Measurements from ENCODE around the gene RAB5IF. TPM values are rescaled to one million over a fixed set of nuclear protein-coding genes. Genes with fewer than 3 reads are reported as not detected.
"Not testable (repeated sequence)": the region's sequence is repeated elsewhere in the genome, so short reads cannot be mapped to it uniquely, and the experiment has no call there.

RAB5IF gene, protein sequence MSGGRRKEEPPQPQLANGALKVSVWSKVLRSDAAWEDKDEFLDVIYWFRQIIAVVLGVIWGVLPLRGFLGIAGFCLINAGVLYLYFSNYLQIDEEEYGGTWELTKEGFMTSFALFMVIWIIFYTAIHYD
- 88.5 and 137 TPM in 2 replicates for total RNA-seq

DNA sequence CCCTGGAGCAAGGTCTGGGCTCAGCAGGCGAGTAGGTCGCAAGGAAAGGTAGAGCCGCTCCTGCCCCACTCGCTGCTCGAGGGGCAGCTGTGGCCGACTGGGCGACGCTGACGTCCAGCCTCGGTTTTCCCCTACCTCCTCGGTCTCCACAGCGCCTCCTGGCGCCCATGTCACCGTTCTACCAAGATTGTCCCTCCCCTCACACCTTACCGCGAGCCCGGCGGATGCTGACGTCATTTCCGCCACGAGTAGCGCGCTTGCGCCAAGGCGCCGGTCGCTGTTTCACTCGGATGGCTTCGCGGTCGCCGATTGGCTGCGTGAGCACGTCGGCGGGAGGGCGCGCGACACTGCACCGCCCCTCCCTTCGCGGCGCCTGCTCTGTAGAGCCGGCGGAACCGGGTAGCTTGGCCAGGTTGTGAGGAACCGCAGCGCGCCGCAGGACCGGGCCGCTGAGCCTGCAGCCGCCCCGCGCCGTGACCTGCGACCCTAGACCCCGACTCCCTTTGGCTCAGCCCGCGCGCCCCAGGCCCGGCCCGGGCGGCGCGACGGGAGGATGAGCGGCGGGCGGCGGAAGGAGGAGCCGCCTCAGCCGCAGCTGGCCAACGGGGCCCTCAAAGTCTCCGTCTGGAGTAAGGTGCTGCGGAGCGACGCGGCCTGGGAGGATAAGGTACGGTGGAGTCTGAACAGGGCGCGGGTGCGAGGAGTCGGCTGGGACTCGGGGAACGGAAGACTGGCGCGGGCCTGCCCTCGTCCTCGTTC is at the start of gene RAB5IF:
TSS of gene RAB5IF (plus strand) at position 381 of the 759 bp plus-strand sequence. CDS start at position 554, 173 bp downstream.
- peak; percentile 94 for DNase-seq (ENCODE audit: low read depth, low spot score)

DNA sequence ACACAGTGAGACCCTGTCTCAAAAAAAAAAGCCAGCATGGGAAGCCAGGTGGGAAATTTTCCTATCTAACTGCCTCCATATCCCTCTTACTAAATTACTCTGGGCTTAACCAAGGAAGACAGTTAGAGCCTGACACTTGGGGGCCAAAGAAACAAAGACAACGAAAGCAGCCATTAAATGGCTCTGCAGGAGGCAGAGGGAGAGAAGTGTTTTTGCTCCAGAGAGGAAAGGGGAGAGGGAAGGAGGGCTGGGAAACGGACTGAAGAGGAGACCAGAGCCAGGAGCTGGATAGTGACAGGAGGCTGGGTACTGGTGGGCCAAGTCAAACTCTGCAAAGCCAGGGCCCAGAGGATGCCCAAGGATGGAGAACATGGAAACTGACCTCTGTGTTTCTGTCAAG is 42.9 kb upstream of the RAB5IF start:
- DNase-seq (ENCODE audit: low read depth, low spot score) = no peak

DNA sequence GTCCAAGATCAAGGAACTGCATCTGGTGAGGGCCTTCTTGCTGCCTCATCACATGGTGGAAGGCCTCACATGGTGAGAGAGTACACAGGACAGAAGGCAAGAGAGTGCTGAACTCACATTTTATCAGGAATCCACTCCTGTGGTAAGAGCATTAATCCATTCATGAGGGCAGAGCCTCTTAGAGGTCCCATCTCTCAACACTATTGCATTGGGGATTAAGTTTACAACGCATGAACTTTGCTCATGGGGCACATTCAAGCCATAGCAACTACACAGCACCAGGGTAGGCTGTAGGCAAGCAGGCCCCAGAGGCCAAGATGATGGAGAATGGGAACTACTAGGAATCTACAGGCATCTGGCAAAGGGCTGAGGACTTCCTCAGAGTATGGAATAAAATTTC is 42.2 kb upstream of the RAB5IF start:
- no peak for DNase-seq (ENCODE audit: low read depth, low spot score)

DNA sequence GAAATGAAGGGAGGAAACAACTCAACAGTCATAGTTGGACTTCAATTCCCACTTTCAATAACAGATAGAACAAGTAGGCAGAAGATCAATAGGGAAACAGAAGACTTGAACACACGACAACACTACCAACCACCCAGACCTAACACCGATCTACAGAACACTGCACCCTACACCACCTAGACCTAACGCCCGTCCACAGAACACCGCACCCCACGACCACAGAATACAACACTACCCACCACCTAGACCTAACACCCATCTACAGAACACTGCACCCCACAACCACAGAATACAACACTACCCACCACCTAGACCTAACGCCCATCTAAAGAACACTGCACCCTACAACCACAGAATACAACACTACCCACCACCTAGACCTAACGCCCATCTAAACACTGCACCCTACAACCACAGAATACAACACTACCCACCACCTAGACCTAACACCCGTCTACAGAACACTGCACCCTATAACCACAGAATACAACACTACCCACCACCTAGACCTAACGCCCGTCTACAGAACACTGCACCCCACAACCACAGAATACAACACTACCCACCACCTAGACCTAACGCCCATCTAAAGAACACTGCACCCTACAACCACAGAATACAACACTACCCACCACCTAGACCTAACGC is 41.4 kb upstream of the RAB5IF start:
- not testable (repeated sequence) for DNase-seq (ENCODE audit: low read depth, low spot score)

DNA sequence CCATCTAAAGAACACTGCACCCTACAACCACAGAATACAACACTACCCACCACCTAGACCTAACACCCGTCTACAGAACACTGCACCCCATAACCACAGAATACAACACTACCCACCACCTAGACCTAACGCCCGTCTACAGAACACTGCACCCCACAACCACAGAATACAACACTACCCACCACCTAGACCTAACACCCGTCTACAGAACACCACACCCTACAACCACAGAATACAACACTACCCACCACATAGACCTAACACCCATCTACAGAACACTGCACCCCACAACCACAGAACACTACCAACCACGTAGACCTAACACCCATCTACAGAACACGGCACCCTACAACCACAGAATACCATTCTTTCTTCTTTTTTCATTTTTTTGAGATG is 40.9 kb upstream of the RAB5IF start:
- not testable (repeated sequence) for DNase-seq (ENCODE audit: low read depth, low spot score)

DNA sequence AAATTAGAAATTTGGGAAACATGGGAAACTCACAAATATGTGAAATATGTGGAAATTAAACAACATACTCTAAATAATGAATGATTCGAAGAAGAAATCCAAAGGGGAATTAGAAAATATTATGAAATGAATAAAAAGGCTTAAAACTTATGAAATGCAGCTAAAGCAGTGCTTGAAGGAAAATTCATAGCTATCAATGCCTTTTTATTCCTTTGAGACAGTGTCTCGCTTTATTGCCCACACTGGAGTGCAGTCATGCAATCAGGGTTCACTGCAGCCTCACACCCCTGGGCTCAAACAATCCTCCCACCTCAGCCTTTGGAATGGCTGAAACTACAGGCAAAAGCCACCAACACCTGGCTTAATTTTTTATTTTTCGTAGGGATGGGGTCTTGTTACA is 40.1 kb upstream of the RAB5IF start:
- DNase-seq (ENCODE audit: low read depth, low spot score) = no peak

DNA sequence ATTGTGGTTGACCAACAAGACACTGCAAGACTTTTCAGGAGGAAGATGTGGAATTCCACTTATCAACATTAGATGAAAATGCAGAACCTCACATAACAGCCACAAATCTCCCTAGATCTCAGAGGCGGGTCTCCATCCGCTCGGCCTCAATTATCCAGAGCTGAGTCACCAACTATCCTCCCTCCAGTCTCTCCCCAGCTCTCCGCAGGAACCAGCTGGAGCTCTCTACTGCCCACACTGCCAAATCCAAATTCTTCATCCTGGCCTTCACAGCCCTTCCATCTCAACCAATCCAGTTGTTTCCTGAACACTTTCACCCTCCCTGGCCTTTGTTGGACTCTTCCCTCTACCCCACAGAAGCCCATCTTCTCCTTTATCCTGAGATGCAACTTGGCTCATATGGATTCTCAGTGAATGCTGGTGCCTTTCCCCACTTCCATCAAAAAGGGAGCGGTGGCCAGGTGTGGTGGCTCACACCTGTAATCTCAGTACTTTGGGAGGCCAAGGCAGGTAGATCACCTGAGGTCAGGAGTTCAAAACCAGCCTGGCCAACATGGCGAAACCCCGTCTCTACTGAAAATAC is 35.6 kb upstream of the RAB5IF start:
- DNase-seq (ENCODE audit: low read depth, low spot score) = no peak

DNA sequence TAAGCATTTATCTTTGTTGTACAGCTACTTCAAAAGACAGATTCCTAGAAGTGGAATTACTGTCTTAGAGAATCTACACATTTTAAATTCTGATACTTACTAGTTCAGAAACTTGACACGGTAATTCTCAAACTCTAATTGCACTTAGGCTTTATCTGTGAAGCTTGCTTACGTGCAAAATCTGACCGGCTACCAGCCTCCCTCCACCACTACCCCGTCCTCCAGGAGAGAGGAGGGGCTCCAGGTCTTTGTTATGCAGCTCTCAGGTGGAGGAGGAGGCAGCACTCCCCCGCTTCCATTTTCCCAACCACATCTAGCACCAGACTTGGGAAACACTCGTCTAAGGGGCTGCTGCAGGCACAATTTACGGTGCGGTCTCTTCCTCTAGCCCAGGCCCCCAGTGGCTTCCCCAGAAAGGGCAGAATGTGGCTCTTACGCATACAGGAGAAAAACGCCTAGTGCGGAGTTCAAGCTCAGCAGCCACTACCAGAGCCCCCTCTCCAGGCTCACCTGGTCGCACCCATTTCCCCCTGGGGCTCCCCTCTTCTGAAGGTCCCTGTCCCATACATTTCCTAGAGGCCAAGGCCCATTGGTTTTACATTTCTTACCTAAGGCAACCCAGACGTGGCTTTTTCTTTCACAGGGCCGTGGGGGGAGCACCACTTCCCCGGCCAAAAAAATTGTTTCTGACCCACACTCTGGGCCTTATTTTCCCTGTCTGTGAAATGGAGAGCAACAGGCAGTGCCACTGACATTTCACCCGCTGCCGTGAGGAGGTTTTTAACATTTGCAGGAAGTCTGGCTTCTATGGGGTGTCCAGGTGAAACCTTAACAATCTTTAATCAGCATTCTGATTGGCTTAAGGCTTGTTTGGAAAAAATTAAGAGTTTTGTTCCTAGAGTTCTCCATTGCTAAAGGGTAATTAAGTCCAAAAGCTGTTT is 33.7 kb upstream of the RAB5IF start:
- DNase-seq (ENCODE audit: low read depth, low spot score) = no peak

DNA sequence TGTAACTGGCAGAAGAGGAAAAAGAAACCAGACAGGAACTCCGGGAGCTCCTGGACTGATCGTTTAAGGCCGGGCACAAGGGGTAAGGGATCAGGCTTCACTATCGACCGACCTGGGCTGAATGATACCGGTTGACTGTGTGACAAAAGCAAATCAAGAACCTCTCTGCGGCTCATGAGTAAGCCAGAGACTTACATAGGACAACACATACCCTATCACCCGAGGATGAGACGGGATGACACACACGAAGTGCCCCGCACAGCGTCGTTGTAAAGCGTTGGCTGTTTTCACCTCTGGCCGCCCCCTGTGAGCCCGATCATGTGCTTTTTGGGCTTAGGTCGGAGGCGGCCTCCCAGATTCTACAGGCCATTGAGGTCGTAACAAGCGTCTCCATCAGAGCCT is 32.9 kb upstream of the RAB5IF start:
- no peak for DNase-seq (ENCODE audit: low read depth, low spot score)

DNA sequence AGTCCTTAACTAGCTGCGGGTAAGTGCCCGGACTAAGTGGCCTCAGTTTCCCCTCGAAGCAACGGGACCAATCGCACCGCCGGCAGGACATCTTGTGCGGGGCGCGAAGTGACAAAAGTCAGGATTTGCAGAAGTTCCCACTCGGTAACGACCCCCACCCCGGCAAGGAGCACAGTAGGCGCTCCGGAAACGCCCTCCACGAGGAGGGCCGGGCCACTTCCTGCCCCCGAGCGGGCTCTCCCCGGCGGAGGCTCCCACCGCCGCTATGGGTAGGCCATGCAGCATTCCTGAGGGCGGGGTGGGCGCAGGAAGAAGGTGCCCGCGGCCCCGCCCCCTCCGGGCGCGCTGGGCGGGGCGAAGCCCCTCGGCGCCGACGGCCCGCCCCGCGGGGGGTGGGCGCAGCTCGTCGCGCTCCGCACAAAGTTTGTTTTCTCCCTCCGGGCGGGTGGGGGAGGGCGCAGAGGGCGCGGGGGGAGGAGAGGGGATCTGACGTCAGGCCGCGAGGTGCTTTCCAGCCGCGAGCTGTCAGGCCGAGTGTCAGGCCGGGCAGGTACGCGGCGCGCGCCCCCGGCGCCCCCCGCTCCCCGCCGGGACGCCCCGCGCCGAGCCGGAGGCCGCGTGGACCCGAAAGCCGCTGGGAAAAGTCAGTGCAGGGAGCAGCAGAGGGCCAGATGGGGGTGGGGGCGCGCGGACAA is 32.3 kb upstream of the RAB5IF start, which contains the start of gene TGIF2:
TSS of gene TGIF2 (plus strand) at position 495 of the 695 bp plus-strand sequence. CDS start 5,178 bp downstream, outside the sequence.
- DNase-seq (ENCODE audit: low read depth, low spot score) = peak; percentile 50

DNA sequence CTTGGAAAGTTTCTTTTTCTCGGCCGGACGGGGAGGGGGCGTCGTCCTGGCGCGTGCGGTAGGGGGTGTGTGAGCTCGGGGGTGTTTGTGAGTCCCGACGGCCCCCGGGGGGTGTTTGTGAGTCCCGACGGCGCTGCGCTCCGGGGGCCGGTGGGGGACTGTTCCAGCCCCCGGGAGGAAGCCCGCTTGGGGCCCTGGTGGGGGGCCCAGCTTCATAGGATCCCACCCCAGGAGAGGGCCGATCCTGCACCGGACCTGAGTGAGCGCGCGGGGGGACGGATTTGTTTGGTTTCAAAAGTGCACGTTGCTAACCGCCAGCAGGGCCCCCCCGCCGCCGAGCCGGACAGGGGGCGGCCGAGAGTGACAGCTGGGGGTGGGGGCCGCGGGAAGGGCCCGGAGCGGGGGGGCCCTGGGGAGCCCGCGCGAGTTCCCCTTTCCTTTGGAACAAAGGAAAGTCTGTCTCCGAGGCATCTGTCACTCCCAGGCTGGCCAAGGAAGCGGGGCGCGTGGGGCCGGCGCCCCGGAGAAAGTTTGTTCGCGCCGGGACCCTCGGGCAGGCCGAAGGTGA is 31.7 kb upstream of the RAB5IF start:
- DNase-seq (ENCODE audit: low read depth, low spot score) = no peak

DNA sequence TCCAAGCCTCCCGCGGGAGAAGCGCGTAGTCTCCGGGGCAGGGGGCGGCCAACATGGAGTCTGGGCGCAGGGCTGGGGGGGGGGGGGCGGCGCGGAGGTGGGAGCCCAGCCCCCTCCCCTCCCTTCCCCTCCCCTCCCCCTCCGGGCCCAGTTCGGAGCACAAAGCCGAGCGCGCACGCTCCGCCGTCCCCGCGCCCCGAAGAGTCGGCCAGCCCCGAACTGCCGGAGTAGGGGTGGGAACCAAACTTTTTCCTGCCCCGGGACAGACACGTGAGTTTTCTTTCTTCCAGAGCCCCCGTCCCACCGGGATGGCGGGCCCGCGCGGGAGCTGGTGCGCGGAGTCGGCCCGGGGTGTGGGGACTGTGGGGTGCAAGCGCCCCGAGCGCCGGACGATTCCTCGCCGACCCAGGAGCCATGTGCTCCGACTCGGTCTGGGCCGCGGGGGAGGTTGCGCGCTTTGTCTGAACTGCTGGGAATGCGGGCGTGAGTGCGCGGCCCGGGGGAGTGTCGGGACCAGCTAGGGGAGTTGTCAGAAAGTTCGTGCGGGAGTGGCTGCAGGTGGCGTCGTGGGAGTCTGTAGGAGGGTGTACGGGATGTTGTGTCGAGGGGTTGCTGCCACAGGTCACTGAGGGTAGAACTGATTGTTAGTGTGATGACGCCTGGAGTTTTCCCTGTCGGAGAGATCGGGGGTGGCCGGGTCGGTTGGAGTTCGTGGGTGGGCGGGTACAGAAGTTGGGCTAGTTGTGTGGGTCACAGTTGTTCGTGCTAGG is 31.0 kb upstream of the RAB5IF start:
- no peak for DNase-seq (ENCODE audit: low read depth, low spot score)

DNA sequence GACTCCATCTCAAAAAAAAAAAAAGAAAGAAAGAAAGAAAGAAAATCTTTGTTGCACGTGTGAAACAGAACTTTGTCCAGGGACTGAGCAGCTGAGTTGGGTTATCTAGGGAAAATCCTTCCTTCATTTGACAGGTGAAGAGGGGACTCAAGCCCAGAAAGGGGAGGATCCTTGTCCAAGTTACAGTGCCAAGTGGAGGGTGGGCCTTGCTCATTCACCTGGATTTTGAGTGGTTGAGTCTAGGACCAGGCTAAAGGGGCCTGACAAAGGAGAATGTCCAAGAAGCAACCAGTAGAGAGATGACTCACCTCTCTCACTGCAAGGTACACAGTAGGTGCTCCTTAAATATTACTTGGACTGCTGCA is 29.5 kb upstream of the RAB5IF start:
- no peak for DNase-seq (ENCODE audit: low read depth, low spot score)

DNA sequence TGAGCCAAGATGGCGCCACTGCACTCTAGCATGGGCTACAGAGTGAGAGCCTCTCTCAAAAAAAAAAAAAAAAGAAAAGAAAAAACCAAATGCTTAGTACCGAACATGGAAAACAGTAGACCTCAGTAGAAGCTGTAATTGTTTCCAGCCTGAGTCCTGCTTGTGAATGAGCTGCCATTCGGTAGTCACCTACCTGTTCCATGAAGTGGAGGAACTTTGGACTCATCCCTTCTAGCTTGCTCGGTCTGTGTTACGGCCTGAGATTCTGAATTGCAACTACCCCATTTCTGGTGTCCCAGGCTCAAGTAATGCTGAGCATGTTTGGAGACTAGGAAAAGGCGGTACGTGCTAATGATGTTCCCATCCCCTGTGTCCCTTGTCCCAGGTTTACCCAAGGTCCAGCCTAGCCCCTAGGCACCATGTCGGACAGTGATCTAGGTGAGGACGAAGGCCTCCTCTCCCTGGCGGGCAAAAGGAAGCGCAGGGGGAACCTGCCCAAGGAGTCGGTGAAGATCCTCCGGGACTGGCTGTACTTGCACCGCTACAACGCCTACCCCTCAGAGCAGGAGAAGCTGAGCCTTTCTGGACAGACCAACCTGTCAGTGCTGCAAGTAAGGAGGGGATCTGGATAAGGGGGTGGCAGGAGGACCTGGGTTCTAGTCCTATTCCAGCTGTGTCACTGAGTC is 27.1 kb upstream of the RAB5IF start:
- no peak for DNase-seq (ENCODE audit: low read depth, low spot score)

DNA sequence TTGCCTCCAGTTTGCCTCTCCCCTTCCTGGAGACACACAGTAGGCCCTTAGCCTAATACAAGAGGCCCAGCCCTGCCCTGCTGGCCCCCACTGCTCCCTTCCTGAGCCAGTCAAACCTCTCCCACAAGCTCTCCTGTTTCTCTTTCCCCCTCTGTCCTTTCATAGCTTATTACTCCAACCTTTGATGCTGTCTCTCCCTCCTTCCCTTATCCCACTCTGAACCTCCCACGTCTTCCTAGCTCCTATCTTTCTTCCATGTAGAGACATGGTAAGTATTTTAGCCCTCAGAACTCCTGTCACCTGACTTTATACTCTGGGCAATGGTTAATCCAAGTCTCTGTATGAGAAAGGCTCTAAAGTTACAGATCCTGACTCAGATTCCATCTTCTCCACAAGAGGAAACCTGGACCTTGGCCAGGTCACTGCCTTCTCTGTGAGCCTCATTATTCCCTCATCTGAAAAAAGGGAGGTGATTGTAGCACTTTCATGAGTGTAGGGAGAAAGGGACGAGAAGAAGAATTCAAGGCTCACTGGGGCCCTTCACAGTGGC is 25.5 kb upstream of the RAB5IF start:
- no peak for DNase-seq (ENCODE audit: low read depth, low spot score)

DNA sequence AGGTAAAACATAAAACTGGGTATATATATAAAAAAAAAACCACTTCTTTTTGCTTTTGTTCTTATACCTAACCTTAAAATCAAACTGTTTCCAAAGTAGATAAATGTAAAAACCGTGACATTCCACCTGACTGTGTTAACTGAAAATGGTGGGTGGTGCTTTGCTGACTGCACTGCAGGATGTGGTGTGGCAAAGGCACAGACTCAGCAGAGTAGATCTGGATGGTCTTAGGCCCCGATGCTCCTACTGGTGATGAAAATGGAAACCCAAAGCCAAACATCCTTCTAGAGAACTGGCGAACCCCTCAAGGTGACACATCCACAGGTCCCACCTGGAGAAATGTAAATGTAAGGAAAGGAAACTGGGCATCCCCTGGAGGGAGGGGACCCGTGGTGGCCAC is 23.3 kb upstream of the RAB5IF start:
- no peak for DNase-seq (ENCODE audit: low read depth, low spot score)

DNA sequence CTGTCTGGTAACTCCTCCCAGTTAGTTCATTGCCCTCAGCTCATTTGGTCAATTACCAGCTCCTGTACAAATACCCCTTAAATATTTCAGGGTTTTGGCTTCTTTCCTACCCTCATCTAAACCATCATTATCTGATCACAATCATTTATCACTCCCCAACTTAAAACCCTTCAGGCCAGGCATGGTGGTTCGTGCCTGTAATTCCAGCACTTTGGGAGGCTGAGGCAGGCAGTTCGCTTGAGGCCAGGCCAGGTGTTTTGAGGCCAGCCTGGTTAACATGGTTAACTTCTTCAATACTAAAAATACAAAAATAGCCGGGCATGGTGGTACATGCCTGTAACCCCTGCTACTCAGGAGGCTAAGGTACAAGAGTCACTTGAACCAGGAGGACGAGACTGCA is 22.8 kb upstream of the RAB5IF start:
- no peak for DNase-seq (ENCODE audit: low read depth, low spot score)

DNA sequence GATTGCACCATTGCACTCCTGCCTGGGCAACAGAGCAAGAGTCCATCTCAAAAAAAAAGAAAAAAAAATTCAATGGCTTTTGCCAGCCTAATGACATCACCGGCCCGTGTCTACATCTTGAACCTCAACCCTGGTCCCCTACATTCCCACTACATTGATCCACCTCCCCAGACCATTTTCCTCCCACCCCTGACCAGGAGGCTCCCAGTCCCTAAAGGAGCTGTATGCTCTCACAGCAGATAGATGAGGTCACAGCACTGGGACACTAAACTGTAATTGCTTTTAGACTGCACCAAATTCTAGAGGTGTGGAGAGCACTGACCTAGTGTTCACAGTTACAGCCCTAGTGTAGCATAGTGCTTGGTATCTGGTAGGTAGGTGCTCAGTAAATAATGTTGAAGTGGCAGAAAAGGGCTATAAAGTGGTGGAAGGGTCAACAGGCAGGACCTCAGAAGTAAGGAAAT is 21.5 kb upstream of the RAB5IF start:
- no peak for DNase-seq (ENCODE audit: low read depth, low spot score)

Data from pulmonary artery endothelial cell (primary cell).